Neural progenitor cell (in vitro differentiated cells): ENCODE measurements around the gene TPM1.

ENCODE experiments used
- EZH2 ChIP-seq: fragments of 200-600 bp; sonication (generic); IDR thresholded peaks from 2 replicates; pipeline ENCODE4 v1.6.1; 2017; ENCODE audit warnings: antibody characterized with exemption, mild to moderate bottlenecking, moderate library complexity
- EZH2phosphoT487 ChIP-seq: fragments of 200-600 bp; sonication (generic); IDR thresholded peaks from 2 replicates; pipeline ENCODE4 v1.6.1; 2017; ENCODE audit warnings: antibody characterized with exemption
- TF ChIP-seq, protein P1 (sequence below): fragments of 200-600 bp; sonication (generic); IDR thresholded peaks from 2 replicates; pipeline ENCODE4 v1.5.1; 2017; ENCODE audit warnings: antibody characterized with exemption, mild to moderate bottlenecking

DNA sequence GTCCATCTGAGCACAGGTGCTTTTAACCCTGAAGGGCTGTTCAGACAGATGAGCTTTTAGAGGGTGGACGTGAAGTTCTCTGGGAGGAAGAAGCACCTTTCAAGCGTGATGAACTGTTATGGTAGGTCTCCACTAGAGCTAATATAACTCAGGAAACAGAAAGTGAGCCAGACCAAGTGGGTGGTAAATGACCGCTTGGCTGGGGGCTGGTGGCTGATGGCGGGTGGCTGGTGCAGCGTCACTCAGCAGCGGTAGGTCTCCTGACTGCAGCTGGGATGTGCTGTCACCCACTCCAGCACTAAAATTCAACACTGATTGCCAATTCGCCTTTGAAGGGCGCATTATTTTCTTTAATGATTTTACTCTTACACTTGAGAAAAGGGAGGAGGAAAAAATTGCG, 47.9 kb downstream of the TPM1 start:
- TF ChIP-seq, protein P1, sequence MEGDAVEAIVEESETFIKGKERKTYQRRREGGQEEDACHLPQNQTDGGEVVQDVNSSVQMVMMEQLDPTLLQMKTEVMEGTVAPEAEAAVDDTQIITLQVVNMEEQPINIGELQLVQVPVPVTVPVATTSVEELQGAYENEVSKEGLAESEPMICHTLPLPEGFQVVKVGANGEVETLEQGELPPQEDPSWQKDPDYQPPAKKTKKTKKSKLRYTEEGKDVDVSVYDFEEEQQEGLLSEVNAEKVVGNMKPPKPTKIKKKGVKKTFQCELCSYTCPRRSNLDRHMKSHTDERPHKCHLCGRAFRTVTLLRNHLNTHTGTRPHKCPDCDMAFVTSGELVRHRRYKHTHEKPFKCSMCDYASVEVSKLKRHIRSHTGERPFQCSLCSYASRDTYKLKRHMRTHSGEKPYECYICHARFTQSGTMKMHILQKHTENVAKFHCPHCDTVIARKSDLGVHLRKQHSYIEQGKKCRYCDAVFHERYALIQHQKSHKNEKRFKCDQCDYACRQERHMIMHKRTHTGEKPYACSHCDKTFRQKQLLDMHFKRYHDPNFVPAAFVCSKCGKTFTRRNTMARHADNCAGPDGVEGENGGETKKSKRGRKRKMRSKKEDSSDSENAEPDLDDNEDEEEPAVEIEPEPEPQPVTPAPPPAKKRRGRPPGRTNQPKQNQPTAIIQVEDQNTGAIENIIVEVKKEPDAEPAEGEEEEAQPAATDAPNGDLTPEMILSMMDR: no peak
- TF ChIP-seq EZH2: no peak
- TF ChIP-seq EZH2phosphoT487: no peak
